Mucosa of rectum (tissue), 2 donors: ENCODE data around the gene IL9.

Experiments
- H3K27ac ChIP-seq, 2 donors: one replicate each; pipeline ENCODE4 v1.7.0; 2013; ENCODE audit warnings: inconsistent platforms in 2 of 2, low read depth in 2 of 2, low read length in 2 of 2
- H3K27me3 ChIP-seq, 2 donors: one replicate each; pipeline ENCODE4 v1.7.0; 2013; ENCODE audit warnings: low read length in 2 of 2; ENCODE audit not compliant: control insufficient read depth in 2 of 2, insufficient read depth in 2 of 2
- H3K36me3 ChIP-seq, 2 donors: one replicate each; pipeline ENCODE4 v1.7.0; 2013; ENCODE audit warnings: low read length in 2 of 2; ENCODE audit not compliant: control insufficient read depth in 2 of 2, insufficient read depth in 2 of 2
- H3K4me1 ChIP-seq, 2 donors: one replicate each; pipeline ENCODE4 v1.7.0; 2013; ENCODE audit warnings: low read length in 2 of 2, mild to moderate bottlenecking in 1 of 2; ENCODE audit not compliant: control insufficient read depth in 2 of 2, insufficient read depth in 2 of 2
- H3K4me3 ChIP-seq, 2 donors: one replicate each; pipeline ENCODE4 v1.7.0; 2013; ENCODE audit warnings: low read length in 2 of 2
- H3K9ac ChIP-seq, 2 donors: one replicate each; pipeline ENCODE4 v1.7.0; 2013; ENCODE audit warnings: low read length in 2 of 2, low read depth in 1 of 2, mild to moderate bottlenecking in 1 of 2
- H3K9me3 ChIP-seq, 2 donors: one replicate each; pipeline ENCODE4 v1.7.0; 2013; ENCODE audit warnings: low read length in 2 of 2; ENCODE audit not compliant: control insufficient read depth in 2 of 2
- donor health status: healthy.
- donor health status: Normal muscosa, but diverticular disease.

IL9 gene

DNA sequence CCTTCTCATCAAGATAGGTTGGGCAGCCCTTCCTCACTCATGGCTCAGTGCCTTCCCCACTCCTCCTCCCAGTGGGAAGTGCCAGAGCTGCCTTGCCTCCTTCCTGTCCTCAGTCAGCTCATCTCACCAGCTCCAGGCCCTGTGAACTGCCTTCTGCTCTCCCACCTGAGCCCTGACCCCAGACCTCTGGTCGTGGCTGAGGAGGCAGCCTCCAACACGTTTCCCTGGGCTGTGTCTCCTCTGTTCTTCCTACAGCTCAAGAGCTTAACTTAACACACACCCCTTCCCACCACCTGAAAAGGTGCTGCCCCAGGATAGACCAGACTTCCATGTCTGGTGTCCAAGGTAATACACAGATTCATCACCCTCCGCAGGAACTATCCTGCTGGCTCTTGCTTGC is 21.2 kb downstream of the IL9 start:
- Histone ChIP-seq H3K9ac (no peak overlapping the region), H3K4me1 (peaks cover 5 to 12% of the 10 kb centered on the region in 2 donors), H3K36me3 (no peaks in the 10 kb centered on the region), H3K27me3 (peaks cover 0 to 3% of the 10 kb centered on the region in 2 donors), H3K27ac (no peak overlapping the region), H3K4me3 (no peak overlapping the region), H3K9me3 (no peaks in the 10 kb centered on the region)

GRCh38 chr5:135873831-135874230 is 21.8 kb downstream of the IL9 start:
- Histone ChIP-seq H3K4me3 (no peak overlapping the region), H3K27me3 (no peaks in the 10 kb centered on the region), H3K9ac (no peak overlapping the region), H3K9me3 (no peaks in the 10 kb centered on the region), H3K27ac (no peak overlapping the region), H3K4me1 (peaks cover 8 to 15% of the 10 kb centered on the region in 2 donors), H3K36me3 (no peaks in the 10 kb centered on the region)

DNA sequence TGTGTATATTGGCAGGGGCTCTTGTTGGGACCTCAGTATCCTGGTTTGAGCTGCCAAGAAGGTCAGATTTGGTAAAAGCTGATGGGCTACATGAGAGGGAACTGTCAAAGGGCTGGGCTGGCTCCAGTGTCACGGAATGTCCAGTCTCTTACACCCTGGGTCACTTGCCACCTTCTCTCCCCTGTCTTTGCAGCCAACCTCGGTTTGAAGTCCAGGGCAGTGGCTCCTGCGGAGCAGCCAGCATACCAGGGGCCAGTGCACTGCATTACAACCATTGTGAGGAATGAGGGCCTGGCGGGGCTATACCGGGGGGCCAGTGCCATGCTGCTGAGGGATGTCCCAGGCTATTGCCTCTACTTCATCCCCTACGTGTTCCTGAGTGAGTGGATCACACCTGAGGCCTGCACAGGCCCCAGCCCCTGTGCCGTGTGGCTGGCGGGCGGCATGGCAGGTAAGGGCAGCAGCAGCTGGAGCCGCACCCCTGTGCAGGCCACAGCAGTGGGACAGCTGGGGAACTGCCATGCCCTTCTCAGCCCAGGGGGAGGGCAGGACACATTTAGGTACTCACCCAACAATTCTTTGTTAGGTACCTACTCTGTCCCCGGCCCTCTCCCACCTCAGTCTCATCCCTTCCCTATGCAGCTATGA is 24.2 kb downstream of the IL9 start:
- Histone ChIP-seq H3K9me3 (no peaks in the 10 kb centered on the region), H3K36me3 (no peaks in the 10 kb centered on the region), H3K27ac (no peak overlapping the region), H3K4me3 (no peak overlapping the region), H3K27me3 (no peaks in the 10 kb centered on the region), H3K9ac (no peak overlapping the region), H3K4me1 (peaks cover 20 to 29% of the 10 kb centered on the region in 2 donors)

DNA sequence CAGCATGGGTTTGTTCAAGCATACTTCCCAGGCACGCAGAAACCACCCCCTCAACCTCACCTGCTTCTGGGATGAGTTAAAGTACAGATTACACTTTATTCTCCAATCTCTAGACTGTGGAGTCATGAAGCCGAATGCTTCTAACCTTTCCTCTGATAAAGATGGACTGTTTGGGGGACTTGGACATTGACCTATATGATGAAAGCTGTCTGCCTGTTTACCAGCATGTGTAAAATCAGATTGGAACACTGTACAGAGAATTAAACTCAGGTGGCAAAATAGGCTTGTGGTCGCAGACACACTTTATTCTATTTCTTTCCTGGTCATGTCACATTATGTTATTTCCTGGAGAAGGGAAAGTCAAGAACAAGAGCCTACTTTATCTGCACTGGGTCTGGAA is 25.7 kb downstream of the IL9 start:
- Histone ChIP-seq H3K4me3 (peak overlapping the region in 1 of 2 donors; percentile 37), H3K9ac (no peak overlapping the region), H3K27ac (peak overlapping the region; percentile 55 to 75), H3K9me3 (no peaks in the 10 kb centered on the region), H3K36me3 (no peaks in the 10 kb centered on the region), H3K27me3 (no peaks in the 10 kb centered on the region), H3K4me1 (peaks cover 20 to 29% of the 10 kb centered on the region in 2 donors)

- peak overlapping the region; percentile 55 to 75 for H3K27ac ChIP-seq
- H3K9ac ChIP-seq: no peak overlapping the region
- no peaks in the 10 kb centered on the region for H3K36me3 ChIP-seq
- H3K9me3 ChIP-seq: no peaks in the 10 kb centered on the region
- no peaks in the 10 kb centered on the region for H3K27me3 ChIP-seq
- peaks cover 20 to 29% of the 10 kb centered on the region in 2 donors for H3K4me1 ChIP-seq
- peak overlapping the region in 1 of 2 donors; percentile 37 for H3K4me3 ChIP-seq
Measured at GRCh38 chr5:135869276-135869675, 26.4 kb downstream of the IL9 start.

GRCh38 chr5:135868681-135869080 is 27.0 kb downstream of the IL9 start:
- Histone ChIP-seq H3K4me1 (peaks cover 20 to 29% of the 10 kb centered on the region in 2 donors), H3K9ac (no peak overlapping the region), H3K4me3 (no peak overlapping the region), H3K9me3 (no peaks in the 10 kb centered on the region), H3K27ac (peak overlapping the region; percentile 49 to 60), H3K36me3 (no peaks in the 10 kb centered on the region), H3K27me3 (no peaks in the 10 kb centered on the region)

DNA sequence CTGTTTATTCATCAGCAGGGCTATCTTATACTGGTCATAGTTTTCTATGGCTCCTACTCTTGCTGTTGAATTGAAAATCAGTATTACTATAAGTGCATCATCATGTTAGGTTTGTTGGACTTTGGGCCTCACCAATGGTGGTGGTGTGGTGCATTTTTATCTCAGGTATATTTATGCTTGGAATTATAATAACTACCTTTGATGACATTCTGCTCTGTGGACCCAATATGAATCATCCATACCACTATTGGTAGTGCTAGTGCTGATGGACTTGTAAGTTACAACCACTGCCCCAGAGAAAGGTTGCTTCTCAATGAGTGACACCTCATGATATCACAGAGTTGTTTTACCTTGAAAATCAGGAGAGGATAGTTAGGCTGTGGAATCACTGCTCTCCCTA is 28.0 kb downstream of the IL9 start:
- H3K9me3 ChIP-seq: no peaks in the 10 kb centered on the region
- H3K4me3 ChIP-seq: no peak overlapping the region
- no peaks in the 10 kb centered on the region for H3K36me3 ChIP-seq
- H3K4me1 ChIP-seq: peaks cover 20 to 29% of the 10 kb centered on the region in 2 donors
- H3K9ac ChIP-seq: no peak overlapping the region
- no peak overlapping the region for H3K27ac ChIP-seq
- H3K27me3 ChIP-seq: no peaks in the 10 kb centered on the region

DNA sequence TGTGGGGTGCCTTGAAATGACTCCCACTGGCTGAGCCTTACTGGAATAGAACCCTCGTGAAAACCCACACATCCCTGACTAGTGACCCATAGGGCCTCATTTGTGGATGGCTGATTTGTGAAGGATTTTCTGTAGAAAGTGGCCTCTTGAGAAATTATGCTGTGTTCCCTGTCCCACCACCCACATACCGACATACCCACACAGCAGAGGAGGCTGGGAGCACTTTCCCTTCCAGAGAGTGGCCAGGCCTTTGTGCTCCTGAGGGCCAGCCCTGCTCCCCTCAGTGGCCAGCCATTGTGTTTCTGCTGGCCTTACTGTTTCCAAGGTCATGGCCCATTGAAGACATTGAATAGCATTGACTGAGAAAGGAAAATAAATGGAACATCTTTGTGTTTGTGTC is 29.6 kb downstream of the IL9 start:
- Histone ChIP-seq H3K27ac (no peak overlapping the region), H3K9ac (no peak overlapping the region), H3K4me3 (no peak overlapping the region), H3K27me3 (no peaks in the 10 kb centered on the region), H3K9me3 (no peaks in the 10 kb centered on the region), H3K36me3 (no peaks in the 10 kb centered on the region), H3K4me1 (peaks cover 20 to 29% of the 10 kb centered on the region in 2 donors)

DNA sequence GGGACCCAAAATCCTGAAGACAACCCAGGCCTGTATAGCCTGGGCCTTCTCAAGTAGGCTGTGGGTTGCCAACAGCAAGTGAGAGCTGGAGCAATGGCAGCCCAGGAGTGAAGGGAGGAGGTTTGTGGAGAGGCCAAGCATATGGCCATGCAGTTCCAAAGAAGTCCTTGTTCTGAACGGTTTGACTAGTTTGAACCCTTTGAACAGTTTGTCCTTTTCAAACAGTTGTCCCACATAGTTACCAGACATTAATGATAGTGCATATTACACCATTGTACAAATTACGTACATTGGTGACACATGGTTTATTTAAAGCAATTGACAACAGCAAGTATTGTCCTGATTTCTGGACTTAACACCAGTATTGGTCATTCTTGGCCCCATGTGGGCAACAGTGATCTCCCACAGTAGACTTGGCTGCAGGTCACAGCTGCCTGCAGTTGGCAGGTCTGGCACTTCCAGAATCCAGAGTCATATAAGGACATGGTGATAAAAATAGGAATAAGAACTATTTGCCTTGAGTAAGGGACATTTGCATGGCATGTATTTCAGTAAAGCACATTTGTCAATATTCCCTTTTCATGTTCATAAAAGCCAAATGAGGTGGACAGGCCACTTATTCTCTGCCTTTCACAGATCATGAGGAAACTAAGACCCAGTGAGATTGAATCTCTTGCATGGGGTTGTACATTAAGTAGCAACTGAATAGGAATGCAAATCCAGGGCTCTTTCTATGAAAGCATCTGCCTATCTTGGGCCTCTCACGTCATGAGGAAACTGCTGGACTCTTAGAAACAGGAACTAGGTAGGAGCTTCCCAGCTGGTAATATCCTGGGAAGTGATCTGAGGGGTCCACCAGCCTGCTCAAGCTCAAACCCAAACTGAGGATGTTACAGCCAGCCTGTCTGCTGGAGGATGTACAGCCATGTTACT is 30.9 kb downstream of the IL9 start:
- Histone ChIP-seq H3K4me1 (peaks cover 17 to 20% of the 10 kb centered on the region in 2 donors), H3K9me3 (no peaks in the 10 kb centered on the region), H3K27ac (no peak overlapping the region), H3K9ac (no peak overlapping the region), H3K27me3 (no peaks in the 10 kb centered on the region), H3K36me3 (no peaks in the 10 kb centered on the region), H3K4me3 (no peak overlapping the region)

DNA sequence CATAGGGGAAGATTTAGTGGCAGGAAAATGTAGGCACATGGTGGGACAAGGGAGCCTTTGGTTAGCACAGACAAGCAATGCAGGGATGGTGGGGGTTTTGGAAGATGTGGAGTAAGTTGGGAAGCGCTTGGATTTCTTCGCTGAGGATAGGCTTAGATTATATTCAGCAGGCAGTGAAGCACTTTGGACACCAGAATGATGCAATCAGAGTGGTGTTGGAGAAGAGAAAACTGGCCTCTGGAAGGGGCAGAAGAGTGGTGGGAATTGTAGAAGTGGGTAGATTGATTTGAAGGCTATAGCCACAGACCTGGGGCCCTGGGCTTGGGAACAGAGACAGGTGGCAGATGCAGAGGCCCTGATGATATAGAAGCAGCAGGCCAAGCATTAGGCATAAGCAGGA is 32.9 kb downstream of the IL9 start:
- H3K27me3 ChIP-seq: no peaks in the 10 kb centered on the region
- peaks cover 1 to 5% of the 10 kb centered on the region in 2 donors for H3K4me1 ChIP-seq
- H3K9ac ChIP-seq: no peak overlapping the region
- no peaks in the 10 kb centered on the region for H3K36me3 ChIP-seq
- no peak overlapping the region for H3K4me3 ChIP-seq
- no peak overlapping the region for H3K27ac ChIP-seq
- no peaks in the 10 kb centered on the region for H3K9me3 ChIP-seq
